CD4-positive, alpha-beta T cell treated with Interleukin-12 subunit alpha and Interleukin-12 subunit beta, for 1 hour (primary cell): Measurements from ENCODE around the gene CRELD1.
A peak's percentile ranks its signal among the peaks of the same experiment; 100 is the strongest.

ENCODE experiments used
- DNase-seq: peaks from one replicate; pipeline ENCODE4 v3.0.0-alpha.2; 2020

CRELD1 gene

GRCh38 chr3:9906480-9906879 is 27.2 kb upstream of the CRELD1 start:
- no peak for DNase-seq

- no peak for DNase-seq
Measured at GRCh38 chr3:9908286-9908685, 25.3 kb upstream of the CRELD1 start.

- DNase-seq, result peak; percentile 20
Measured at GRCh38 chr3:9909221-9910013, 24.2 kb upstream of the CRELD1 start.

GRCh38 chr3:9911863-9912262 is 21.8 kb upstream of the CRELD1 start:
- no peak for DNase-seq

- peak; percentile 40 for DNase-seq
Measured at GRCh38 chr3:9912294-9912935, 21.2 kb upstream of the CRELD1 start.

GRCh38 chr3:9913601-9914000 is 20.0 kb upstream of the CRELD1 start:
- DNase-seq, result no peak

- DNase-seq, result no peak
Measured at GRCh38 chr3:9914011-9914410, 19.6 kb upstream of the CRELD1 start.

- no peak for DNase-seq
Measured at GRCh38 chr3:9914559-9915253, 18.9 kb upstream of the CRELD1 start.

- DNase-seq, result peak; percentile 26
Measured at GRCh38 chr3:9915254-9916141, 18.1 kb upstream of the CRELD1 start.

GRCh38 chr3:9916346-9916733 is 17.3 kb upstream of the CRELD1 start:
- DNase-seq, result no peak

- peak; percentile 8 for DNase-seq
Measured at GRCh38 chr3:9916734-9917680, 16.6 kb upstream of the CRELD1 start, which contains the start of gene IL17RC. Gene IL17RC, plus strand, starts transcription at chr3:9917098. Its CDS starts 218 bp downstream, at chr3:9917316.

- DNase-seq, result no peak
Measured at GRCh38 chr3:9917820-9918219, 15.8 kb upstream of the CRELD1 start.

GRCh38 chr3:9918261-9919038 is 15.2 kb upstream of the CRELD1 start:
- DNase-seq, result no peak

GRCh38 chr3:9928158-9928557 is 5.5 kb upstream of the CRELD1 start:
- no peak for DNase-seq

GRCh38 chr3:9930804-9931418 is 2.7 kb upstream of the CRELD1 start:
- no peak for DNase-seq

GRCh38 chr3:9932535-9932842 is 1.1 kb upstream of the CRELD1 start:
- DNase-seq, result no peak

- DNase-seq, result peak; percentile 90
Measured at GRCh38 chr3:9932843-9933560, 632 bp upstream of the CRELD1 start.

- peak; percentile 50 for DNase-seq
Measured at GRCh38 chr3:9934235-9934621, 594 bp downstream of the CRELD1 start.

- DNase-seq, result no peak
Measured at GRCh38 chr3:9934993-9935392, 1.4 kb downstream of the CRELD1 start.
